ENCODE data around the gene MAP3K3.

The MAP3K3 gene

GRCh38 chr17:63652106-63652505 lies 29.9 kb downstream of the MAP3K3 start:
- no peak for DNase-seq (ENCODE audit: low spot score)

- no peak for DNase-seq (ENCODE audit: low spot score)
Measured at GRCh38 chr17:63653050-63653449, 30.8 kb downstream of the MAP3K3 start.

- no peak for DNase-seq (ENCODE audit: low spot score)
Measured at GRCh38 chr17:63657786-63658185, 35.6 kb downstream of the MAP3K3 start.

GRCh38 chr17:63658366-63658765 lies 36.1 kb downstream of the MAP3K3 start:
- no peak for DNase-seq (ENCODE audit: low spot score)

- no peak for DNase-seq (ENCODE audit: low spot score)
Measured at GRCh38 chr17:63659850-63660249, 37.6 kb downstream of the MAP3K3 start.

- no peak for DNase-seq (ENCODE audit: low spot score)
Measured at GRCh38 chr17:63665527-63666214, 43.5 kb downstream of the MAP3K3 start.

GRCh38 chr17:63672856-63673255 lies 50.6 kb downstream of the MAP3K3 start:
- no peak for DNase-seq (ENCODE audit: low spot score)

GRCh38 chr17:63675231-63675606 lies 53.0 kb downstream of the MAP3K3 start:
- no peak for DNase-seq (ENCODE audit: low spot score)

GRCh38 chr17:63675607-63676546 lies 53.7 kb downstream of the MAP3K3 start:
- DNase-seq (ENCODE audit: low spot score): no peak

- DNase-seq (ENCODE audit: low spot score): no peak
Measured at GRCh38 chr17:63676584-63676983, 54.4 kb downstream of the MAP3K3 start.

GRCh38 chr17:63679214-63679613 lies 57.0 kb downstream of the MAP3K3 start:
- no peak for DNase-seq (ENCODE audit: low spot score)

- DNase-seq (ENCODE audit: low spot score): no peak
Measured at GRCh38 chr17:63680700-63681099, 58.5 kb downstream of the MAP3K3 start.

GRCh38 chr17:63681530-63681929 lies 59.3 kb downstream of the MAP3K3 start:
- DNase-seq (ENCODE audit: low spot score): no peak

- DNase-seq (ENCODE audit: low spot score): no peak
Measured at GRCh38 chr17:63682441-63682840, 60.2 kb downstream of the MAP3K3 start.

GRCh38 chr17:63682981-63683380 lies 60.8 kb downstream of the MAP3K3 start:
- DNase-seq (ENCODE audit: low spot score): no peak

- DNase-seq (ENCODE audit: low spot score): no peak
Measured at GRCh38 chr17:63685041-63685440, 62.8 kb downstream of the MAP3K3 start.

- DNase-seq (ENCODE audit: low spot score): no peak
Measured at GRCh38 chr17:63685578-63685977, 63.4 kb downstream of the MAP3K3 start.

GRCh38 chr17:63686138-63686685 lies 64.0 kb downstream of the MAP3K3 start:
- no peak for DNase-seq (ENCODE audit: low spot score)

- DNase-seq (ENCODE audit: low spot score): no peak
Measured at GRCh38 chr17:63688396-63689020, 66.3 kb downstream of the MAP3K3 start.

- DNase-seq (ENCODE audit: low spot score): no peak
Measured at GRCh38 chr17:63689479-63689878, 67.3 kb downstream of the MAP3K3 start.

GRCh38 chr17:63692195-63692816 lies 70.1 kb downstream of the MAP3K3 start:
- no peak for DNase-seq (ENCODE audit: low spot score)
